Suprapubic skin (tissue), 4 donors: ENCODE measurements around the gene RCOR2. TPM values are rescaled to one million over a fixed set of nuclear protein-coding genes. Genes with fewer than 3 reads are reported as not detected.

Experiments
- DNase-seq, 2 donors: peaks; one replicate each; pipeline ENCODE4 v3.0.0-alpha.2; 2019; ENCODE audit warnings: low spot score in 2 of 2
- H3K27ac ChIP-seq: fragments of 200-600 bp; sonication (generic); one replicate; pipeline ENCODE4 v1.5.1; 2019
- H3K27me3 ChIP-seq: fragments of 200-600 bp; sonication (generic); one replicate; pipeline ENCODE4 v1.5.1; 2019
- H3K36me3 ChIP-seq: fragments of 200-600 bp; sonication (generic); one replicate; pipeline ENCODE4 v1.5.1; 2019
- H3K4me1 ChIP-seq: fragments of 200-600 bp; sonication (generic); one replicate; pipeline ENCODE4 v1.5.1; 2019
- H3K4me3 ChIP-seq: fragments of 200-600 bp; sonication (generic); one replicate; pipeline ENCODE4 v1.5.1; 2019; ENCODE audit warnings: mild to moderate bottlenecking
- H3K9me3 ChIP-seq: fragments of 200-600 bp; sonication (generic); one replicate; pipeline ENCODE4 v1.5.1; 2019
- EP300 ChIP-seq: sonication (generic); formaldehyde crosslinking; IDR thresholded peaks from one replicate; pipeline ENCODE4 v1.6.1; 2017; ENCODE audit warnings: antibody characterized with exemption
- POLR2A ChIP-seq, 2 donors: fragments of 450-650 bp; IDR thresholded peaks; one replicate each; pipeline ENCODE4 v1.6.1; 2017; ENCODE audit warnings: antibody characterized with exemption in 2 of 2, mild to moderate bottlenecking in 2 of 2, moderate library complexity in 2 of 2
- POLR2AphosphoS5 ChIP-seq, 3 donors: sonication (generic); formaldehyde crosslinking; IDR thresholded peaks; one replicate each; pipeline ENCODE4 v1.6.1; 2017; ENCODE audit warnings: antibody characterized with exemption in 3 of 3
- WGBS: methylation state at CpG from one replicate; pipeline ENCODE4 v1.1.5; 2018; 5-methylcytosine and 5-hydroxymethylcytosine counted together
- total RNA-seq, 4 donors: library from RNA; depleted of rRNA; stranded (reverse); fragments of >200 nt; gene quantifications; one replicate each; pipeline ENCODE4 v1.1.0, GENCODE V29; 2016
- TF ChIP-seq, protein P1 (sequence below), 2 donors: fragments of 200-600 bp in 1 of 2; fragments of 450-650 bp in 1 of 2; sonication (generic) in 1 of 2; IDR thresholded peaks; one replicate each; pipeline ENCODE4 v1.5.1; 2016 to 2019; ENCODE audit warnings: antibody characterized with exemption in 2 of 2, mild to moderate bottlenecking in 1 of 2, moderate library complexity in 1 of 2

RCOR2 gene
- total RNA-seq, 4 donors from 2014 or later, result 0.21 to 0.34 TPM; not detected in 2

- Histone ChIP-seq H3K36me3 (no peaks in the 10 kb centered on the region), H3K9me3 (no peaks in the 10 kb centered on the region), H3K4me1 (peaks cover 42% of the 10 kb centered on the region), H3K27ac (no peak overlapping the region), H3K27me3 (no peaks in the 10 kb centered on the region), H3K4me3 (no peak overlapping the region)
- no peak for TF ChIP-seq POLR2AphosphoS5 (IDR thresholded peaks at IDR 0.05)
- TF ChIP-seq, protein P1, sequence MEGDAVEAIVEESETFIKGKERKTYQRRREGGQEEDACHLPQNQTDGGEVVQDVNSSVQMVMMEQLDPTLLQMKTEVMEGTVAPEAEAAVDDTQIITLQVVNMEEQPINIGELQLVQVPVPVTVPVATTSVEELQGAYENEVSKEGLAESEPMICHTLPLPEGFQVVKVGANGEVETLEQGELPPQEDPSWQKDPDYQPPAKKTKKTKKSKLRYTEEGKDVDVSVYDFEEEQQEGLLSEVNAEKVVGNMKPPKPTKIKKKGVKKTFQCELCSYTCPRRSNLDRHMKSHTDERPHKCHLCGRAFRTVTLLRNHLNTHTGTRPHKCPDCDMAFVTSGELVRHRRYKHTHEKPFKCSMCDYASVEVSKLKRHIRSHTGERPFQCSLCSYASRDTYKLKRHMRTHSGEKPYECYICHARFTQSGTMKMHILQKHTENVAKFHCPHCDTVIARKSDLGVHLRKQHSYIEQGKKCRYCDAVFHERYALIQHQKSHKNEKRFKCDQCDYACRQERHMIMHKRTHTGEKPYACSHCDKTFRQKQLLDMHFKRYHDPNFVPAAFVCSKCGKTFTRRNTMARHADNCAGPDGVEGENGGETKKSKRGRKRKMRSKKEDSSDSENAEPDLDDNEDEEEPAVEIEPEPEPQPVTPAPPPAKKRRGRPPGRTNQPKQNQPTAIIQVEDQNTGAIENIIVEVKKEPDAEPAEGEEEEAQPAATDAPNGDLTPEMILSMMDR (IDR thresholded peaks at IDR 0.05), result no peak
- TF ChIP-seq POLR2A (IDR thresholded peaks at IDR 0.05), result no peak
- no peak for TF ChIP-seq EP300
- WGBS, result 80% methylated on average over 6 of the region's 6 CpGs
- DNase-seq, result no peak
Measured at GRCh38 chr11:63940786-63941185, 23.8 kb upstream of the RCOR2 start.

GRCh38 chr11:63939397-63939891 is 22.5 kb upstream of the RCOR2 start:
- H3K27me3 ChIP-seq, result no peaks in the 10 kb centered on the region
- WGBS, result 7% methylated on average over 13 of the region's 26 CpGs
- TF ChIP-seq POLR2AphosphoS5 (IDR thresholded peaks at IDR 0.05), result no peak
- TF ChIP-seq POLR2A (IDR thresholded peaks at IDR 0.05), result no peak
- TF ChIP-seq, protein P1 (IDR thresholded peaks at IDR 0.05), result no peak
- TF ChIP-seq EP300, result no peak
- peaks cover 31% of the 10 kb centered on the region for H3K4me1 ChIP-seq
- H3K9me3 ChIP-seq, result no peaks in the 10 kb centered on the region
- H3K4me3 ChIP-seq, result peak overlapping the region; percentile 82
- H3K36me3 ChIP-seq, result no peaks in the 10 kb centered on the region
- H3K27ac ChIP-seq, result peak overlapping the region; percentile 27
- DNase-seq, result no peak

DNA sequence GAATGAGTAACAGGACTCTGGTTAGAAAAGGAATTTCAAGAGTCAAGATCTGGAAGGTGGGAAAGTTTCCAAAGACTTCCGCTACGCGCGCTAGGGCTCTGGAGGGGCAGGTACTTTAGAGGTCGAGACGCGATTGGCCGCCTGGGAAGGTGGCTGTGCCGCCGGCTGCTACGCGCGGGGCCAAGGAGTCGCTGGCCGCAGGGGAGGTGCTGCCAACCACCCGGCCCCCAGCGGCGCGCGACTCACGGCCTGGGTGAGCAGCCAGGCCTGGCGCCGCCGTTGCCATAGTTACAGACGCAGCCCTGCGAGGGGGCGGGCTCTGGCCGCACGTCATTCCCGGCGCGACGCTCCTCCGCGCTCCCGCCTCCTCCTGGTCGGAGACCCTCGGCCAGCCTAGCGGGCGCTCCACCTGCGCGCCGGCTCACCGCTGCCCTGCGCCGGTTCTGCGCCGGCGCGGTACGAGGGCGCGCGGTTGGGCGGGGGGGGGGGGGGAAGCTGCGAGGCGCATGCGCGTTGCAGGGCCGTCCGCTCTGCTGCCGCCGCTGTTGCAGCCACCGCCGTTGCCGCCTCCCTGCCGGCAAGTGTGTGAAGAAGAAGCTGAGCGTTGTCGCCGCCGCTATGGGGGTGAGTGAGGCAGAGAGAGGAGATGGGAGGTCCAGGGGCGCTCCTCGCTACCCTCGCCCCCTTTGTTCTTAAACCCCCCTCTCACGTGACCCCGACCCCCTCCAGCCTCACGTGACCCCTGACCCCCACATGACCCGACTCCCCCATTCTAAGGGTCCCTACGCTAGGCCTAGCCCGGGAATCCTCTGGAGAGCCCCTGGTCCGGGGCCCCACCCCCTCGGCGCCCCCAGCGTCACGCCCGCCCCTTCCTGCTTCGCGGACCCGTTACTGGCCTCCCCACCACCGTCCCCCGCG is 21.8 kb upstream of the RCOR2 start, which contains the start of gene NAA40:
Gene NAA40, plus strand, starts transcription at position 524 of the 918 bp plus-strand sequence. Its CDS starts 95 bp downstream, at position 619.
- WGBS, result under 1% methylated on average over 57 of the region's 92 CpGs

GRCh38 chr11:63937713-63938478 is 20.9 kb upstream of the RCOR2 start:
- Histone ChIP-seq H3K9me3 (no peaks in the 10 kb centered on the region), H3K27ac (peak overlapping the region; percentile 19), H3K36me3 (no peaks in the 10 kb centered on the region), H3K4me1 (peaks cover 25% of the 10 kb centered on the region), H3K4me3 (peak overlapping the region; percentile 82), H3K27me3 (no peaks in the 10 kb centered on the region)
- DNase-seq, result no peak
- no peak for TF ChIP-seq EP300
- TF ChIP-seq POLR2A (IDR thresholded peaks at IDR 0.05), result no peak
- no peak for TF ChIP-seq POLR2AphosphoS5 (IDR thresholded peaks at IDR 0.05)
- TF ChIP-seq, protein P1 (IDR thresholded peaks at IDR 0.05), result no peak
- 31% methylated on average over 26 of the region's 30 CpGs for WGBS

More for the DNA sequence above, 21.8 kb upstream of the RCOR2 start, which contains the start of gene NAA40:
- peak; percentile 88 to 92 for DNase-seq
- Histone ChIP-seq H3K27me3 (no peaks in the 10 kb centered on the region), H3K36me3 (no peaks in the 10 kb centered on the region), H3K4me3 (peak within 1 kb of the TSS; percentile 82), H3K9me3 (no peaks in the 10 kb centered on the region), H3K27ac (peak within 1 kb of the TSS; percentile 27), H3K4me1 (peaks cover 25% of the 10 kb centered on the region)
- TF ChIP-seq POLR2AphosphoS5 (IDR thresholded peaks at IDR 0.05) (peak in 1 of 3 donors; percentile 56), POLR2A (IDR thresholded peaks at IDR 0.05) (no peak)

DNA sequence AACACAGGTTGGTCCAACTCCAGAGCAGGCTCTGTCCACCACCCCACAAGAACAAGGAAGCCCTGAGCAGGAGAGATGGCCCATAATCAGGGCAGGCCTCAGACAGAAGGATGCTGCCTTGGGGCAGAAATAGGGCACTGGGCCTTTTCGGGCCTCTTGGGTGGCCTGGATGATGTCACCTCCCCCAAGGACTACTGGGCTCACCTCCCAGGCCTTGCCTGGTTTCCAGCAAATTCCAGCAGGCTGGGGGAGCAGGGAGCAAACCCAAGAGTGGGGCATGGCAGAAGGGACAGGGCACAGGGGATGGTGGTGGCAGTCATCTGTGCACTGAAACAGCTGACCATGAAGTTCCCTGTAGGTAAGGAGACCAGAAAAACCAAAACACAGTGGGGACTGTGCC is 16.5 kb upstream of the RCOR2 start:
- H3K9me3 ChIP-seq, result no peaks in the 10 kb centered on the region
- H3K36me3 ChIP-seq, result no peaks in the 10 kb centered on the region
- WGBS, result 44% methylated on average over 1 of the region's 1 CpG
- TF ChIP-seq, protein P1 (IDR thresholded peaks at IDR 0.05), result no peak
- TF ChIP-seq POLR2A (IDR thresholded peaks at IDR 0.05) (no peak), EP300 (no peak), POLR2AphosphoS5 (IDR thresholded peaks at IDR 0.05) (no peak)
- H3K4me1 ChIP-seq, result peaks cover 6% of the 10 kb centered on the region
- no peak for DNase-seq
- no peaks in the 10 kb centered on the region for H3K27me3 ChIP-seq
- H3K27ac ChIP-seq, result no peak overlapping the region
- H3K4me3 ChIP-seq, result no peak overlapping the region
